Liver (tissue), 9 donors: ENCODE results near the gene FAM13C. TPM values are rescaled to one million over a fixed set of nuclear protein-coding genes. Genes with fewer than 3 reads are reported as not detected.

ENCODE experiments used
- DNase-seq: peaks from one replicate; pipeline ENCODE4 v3.0.0-alpha.2; 2017; ENCODE audit warnings: low spot score
- H3K27ac ChIP-seq, 2 donors: one replicate each; pipeline ENCODE4 v1.7.0; 2013; ENCODE audit warnings: inconsistent platforms in 2 of 2, low read length in 2 of 2, control low read depth in 1 of 2, low read depth in 1 of 2, mild to moderate bottlenecking in 1 of 2
- H3K27me3 ChIP-seq, 4 donors: one replicate each; pipeline versions ENCODE4 v1.6.1 to v1.7.0; 2013; ENCODE audit warnings: low read length in 3 of 4, inconsistent platforms in 1 of 4, mild to moderate bottlenecking in 1 of 4, moderate library complexity in 1 of 4; ENCODE audit not compliant: control insufficient read depth in 4 of 4, insufficient read depth in 4 of 4
- H3K36me3 ChIP-seq, 4 donors: one replicate each; pipeline versions ENCODE4 v1.6.1 to v1.7.0; 2013; ENCODE audit warnings: low read length in 3 of 4, mild to moderate bottlenecking in 3 of 4, low read depth in 1 of 4, moderate library complexity in 1 of 4; ENCODE audit not compliant: control insufficient read depth in 4 of 4, insufficient read depth in 3 of 4
- H3K4me1 ChIP-seq, 4 donors: one replicate each; pipeline versions ENCODE4 v1.6.1 to v1.7.0; 2013; ENCODE audit warnings: low read length in 3 of 4, mild to moderate bottlenecking in 3 of 4, moderate library complexity in 1 of 4; ENCODE audit not compliant: control insufficient read depth in 4 of 4, insufficient read depth in 4 of 4
- H3K4me3 ChIP-seq, 3 donors: one replicate each; pipeline versions ENCODE4 v1.6.1 to v1.7.0; 2013; ENCODE audit warnings: low read length in 3 of 3, control low read depth in 1 of 3, low read depth in 1 of 3, mild to moderate bottlenecking in 1 of 3
- H3K9ac ChIP-seq, 2 donors: one replicate each; pipeline ENCODE4 v1.7.0; 2013; ENCODE audit warnings: low read length in 2 of 2, mild to moderate bottlenecking in 2 of 2, moderate library complexity in 2 of 2, control low read depth in 1 of 2, low read depth in 1 of 2
- H3K9me3 ChIP-seq, 4 donors: one replicate each; pipeline versions ENCODE4 v1.6.1 to v1.7.0; 2013; ENCODE audit warnings: low read length in 3 of 4; ENCODE audit not compliant: control insufficient read depth in 4 of 4
- ATF3 ChIP-seq: IDR thresholded peaks from 2 replicates; pipeline ENCODE4 v1.6.1; 2016; ENCODE audit warnings: antibody characterized with exemption
- CTCF ChIP-seq: fragments of 150-350 bp; IDR thresholded peaks from 2 replicates; pipeline ENCODE4 v1.5.1; 2017; ENCODE audit warnings: improper control_type of control experiment, low read depth, low read length; ENCODE audit not compliant: missing input control
- EGR1 ChIP-seq, 2 donors: IDR thresholded peaks; 2 replicates each; pipeline ENCODE4 v1.6.1; 2016 to 2018; ENCODE audit warnings: antibody characterized with exemption in 2 of 2, low read depth in 2 of 2
- FOXA1 ChIP-seq: IDR thresholded peaks from 2 replicates; pipeline ENCODE4 v1.6.1; 2016; ENCODE audit warnings: antibody characterized with exemption
- FOXA2 ChIP-seq: IDR thresholded peaks from 2 replicates; pipeline ENCODE4 v1.6.1; 2016; ENCODE audit warnings: antibody characterized with exemption
- GABPA ChIP-seq, 2 donors: IDR thresholded peaks in 1 of 2; conservative IDR thresholded peaks in 1 of 2; 2 replicates each; pipeline ENCODE4 v1.6.1; 2016; ENCODE audit warnings: antibody characterized with exemption in 2 of 2, mild to moderate bottlenecking in 1 of 2, moderate library complexity in 1 of 2
- HNF4A ChIP-seq, 2 donors: conservative IDR thresholded peaks; 2 replicates each; pipeline ENCODE4 v1.6.1; 2016; ENCODE audit warnings: antibody characterized with exemption in 2 of 2, mild to moderate bottlenecking in 2 of 2
- HNF4G ChIP-seq: IDR thresholded peaks from 2 replicates; pipeline ENCODE4 v1.6.1; 2016; ENCODE audit warnings: antibody characterized with exemption
- JUND ChIP-seq, 2 donors: IDR thresholded peaks; 2 replicates each; pipeline ENCODE4 v1.6.1; 2016; ENCODE audit warnings: antibody characterized with exemption in 2 of 2
- MAX ChIP-seq: IDR thresholded peaks from 2 replicates; pipeline ENCODE4 v1.6.1; 2016; ENCODE audit warnings: antibody characterized with exemption
- NR2F2 ChIP-seq: IDR thresholded peaks from 2 replicates; pipeline ENCODE4 v1.6.1; 2016; ENCODE audit warnings: antibody characterized with exemption
- RAD21 ChIP-seq, 2 donors: IDR thresholded peaks; 2 replicates each; pipeline ENCODE4 v1.6.1; 2016; ENCODE audit warnings: antibody characterized with exemption in 2 of 2, mild to moderate bottlenecking in 2 of 2
- REST ChIP-seq: IDR thresholded peaks from 2 replicates; pipeline ENCODE4 v1.6.1; 2016; ENCODE audit warnings: antibody characterized with exemption, mild to moderate bottlenecking
- RXRA ChIP-seq, 2 donors: IDR thresholded peaks; 2 replicates each; pipeline ENCODE4 v1.6.1; 2017 to 2018; ENCODE audit warnings: antibody characterized with exemption in 2 of 2, mild to moderate bottlenecking in 1 of 2
- SP1 ChIP-seq: IDR thresholded peaks from 2 replicates; pipeline ENCODE4 v1.6.1; 2018; ENCODE audit warnings: antibody characterized with exemption, mild to moderate bottlenecking
- TAF1 ChIP-seq: conservative IDR thresholded peaks from 2 replicates; pipeline ENCODE4 v1.6.1; 2016; ENCODE audit warnings: antibody characterized with exemption, mild to moderate bottlenecking
- ZBTB33 ChIP-seq: IDR thresholded peaks from 2 replicates; pipeline ENCODE4 v1.6.1; 2016; ENCODE audit warnings: antibody characterized with exemption
- WGBS: extraction: QIAGEN DNeasy Blood & Tissue Kit; methylation state at CpG from one replicate; pipeline ENCODE4 v1.1.7; 2013; 5-methylcytosine and 5-hydroxymethylcytosine counted together
- polyA plus RNA-seq, 2 donors: library from polyadenylated mRNA; stranded (reverse) in 1 of 2; unstranded in 1 of 2; fragments of 200-250 nt in 1 of 2; fragments of >200 nt in 1 of 2; fragmentation: Nextera tagmentation in 1 of 2; extraction: Ambion mirVana in 1 of 2; gene quantifications; one replicate each; pipeline versions ENCODE4 v1.2.1 to v1.2.3, GENCODE V29; 2013 to 2015
- total RNA-seq, 2 donors: library from RNA; depleted of rRNA; stranded (reverse); fragments of >200 nt; gene quantifications; one replicate each; pipeline ENCODE4 v1.2.3, GENCODE V29; 2014
- donor health status: healthy.
- donor health status: healthy.
- donor health status: healthy.
- donor health status: healthy.
- donor health status: healthy.

The FAM13C gene
- total and polyA plus RNA-seq, 4 donors = 0.87 to 2.4 (median 2.1) TPM

- no peak overlapping the region for H3K4me3 ChIP-seq
- H3K27me3 ChIP-seq = no peaks in the 10 kb centered on the region
- 88% methylated on average over 7 of the region's 7 CpGs for WGBS
- no peaks in the 10 kb centered on the region for H3K4me1 ChIP-seq
- no peak overlapping the region for H3K27ac ChIP-seq
- H3K9ac ChIP-seq = no peak overlapping the region
- no peaks in the 10 kb centered on the region for H3K36me3 ChIP-seq
- no peak for DNase-seq
- TF ChIP-seq JUND (IDR thresholded peaks at IDR 0.05) (no peak), HNF4G (no peak), MAX (no peak), REST (no peak), NR2F2 (no peak), EGR1 (IDR thresholded peaks at IDR 0.05; ENCODE audit: low read depth in 2 of 2) (no peak), FOXA1 (no peak), ATF3 (no peak), FOXA2 (no peak), GABPA (IDR thresholded peaks at IDR 0.05 in 1 of 2, conservative IDR thresholded peaks at IDR 0.05 in 1 of 2) (no peak), HNF4A (conservative IDR thresholded peaks at IDR 0.05) (no peak), RXRA (IDR thresholded peaks at IDR 0.05) (no peak), CTCF (no peak), TAF1 (no peak), ZBTB33 (no peak)
- no peaks in the 10 kb centered on the region for H3K9me3 ChIP-seq
These were observed 93.9 kb downstream of the FAM13C start for GRCh38 chr10:59268460-59268859.

- no peak for TF ChIP-seq HNF4G
- TF ChIP-seq EGR1 (IDR thresholded peaks at IDR 0.05; ENCODE audit: low read depth in 2 of 2) = no peak
- TF ChIP-seq RAD21 (IDR thresholded peaks at IDR 0.05) = no peak
- TF ChIP-seq FOXA2 = no peak
- no peak for TF ChIP-seq SP1
- TF ChIP-seq ZBTB33 = no peak
- no peak for TF ChIP-seq HNF4A (conservative IDR thresholded peaks at IDR 0.05)
- no peak for TF ChIP-seq TAF1
- Histone ChIP-seq H3K27ac (no peak overlapping the region), H3K27me3 (no peaks in the 10 kb centered on the region), H3K4me1 (no peaks in the 10 kb centered on the region), H3K9me3 (no peaks in the 10 kb centered on the region), H3K4me3 (no peak overlapping the region), H3K9ac (no peak overlapping the region), H3K36me3 (no peaks in the 10 kb centered on the region)
- 74% methylated on average over 3 of the region's 3 CpGs for WGBS
- no peak for DNase-seq
These were observed 96.0 kb downstream of the FAM13C start for GRCh38 chr10:59266321-59266720.
